Stimulated activated CD4-positive, alpha-beta T cell treated with anti-CD3 and anti-CD28 coated beads, Interleukin-12 subunit alpha, Interleukin-12 subunit beta, amount 100 ng/mL, for 24 hours (primary cell): ENCODE results near the gene NOL7.

ENCODE experiments used
- DNase-seq, 2 experiments: peaks; one replicate each; pipeline ENCODE4 v3.0.0-alpha.2; 2020; ENCODE audit warnings: low read depth in 2 of 2

The NOL7 gene

DNA sequence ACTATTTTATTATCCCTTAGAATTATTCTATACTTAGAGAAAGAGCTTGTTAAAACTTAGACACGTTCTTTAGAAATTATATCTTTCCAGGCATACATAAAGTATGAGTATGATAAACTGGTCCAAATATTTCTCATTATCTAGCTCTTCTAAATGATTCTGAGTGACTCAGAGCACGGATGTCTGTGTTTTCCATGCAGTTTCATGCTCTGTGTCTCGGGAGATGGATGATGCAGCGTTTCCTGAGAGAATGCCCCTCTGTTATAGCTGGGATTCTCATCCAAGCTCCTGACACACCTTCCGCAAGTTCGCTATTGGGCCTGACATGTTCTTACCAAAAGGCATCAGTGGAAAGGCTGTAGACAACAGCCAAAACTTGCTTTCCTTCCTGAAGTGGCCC lies 21.4 kb upstream of the NOL7 start:
- no peak for DNase-seq

DNA sequence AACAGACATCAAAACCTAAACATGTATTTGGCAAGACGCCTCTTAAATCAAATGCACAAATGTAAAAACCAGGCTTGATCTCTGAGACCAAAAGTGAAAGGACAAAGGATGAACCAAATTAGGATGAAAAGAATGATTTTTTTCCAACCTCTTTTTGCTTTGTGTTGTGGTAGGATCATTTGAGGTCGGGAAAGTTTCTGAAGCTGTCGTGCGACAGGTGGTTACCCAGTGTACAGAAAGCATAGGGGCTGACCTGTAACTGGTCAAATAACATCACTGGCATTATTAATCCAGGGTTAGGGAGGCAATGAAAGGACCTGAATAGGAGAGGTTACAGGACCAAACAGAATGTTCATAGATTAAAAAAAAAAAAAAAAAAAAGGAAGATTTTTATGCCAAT lies 18.1 kb upstream of the NOL7 start:
- no peak for DNase-seq

DNA sequence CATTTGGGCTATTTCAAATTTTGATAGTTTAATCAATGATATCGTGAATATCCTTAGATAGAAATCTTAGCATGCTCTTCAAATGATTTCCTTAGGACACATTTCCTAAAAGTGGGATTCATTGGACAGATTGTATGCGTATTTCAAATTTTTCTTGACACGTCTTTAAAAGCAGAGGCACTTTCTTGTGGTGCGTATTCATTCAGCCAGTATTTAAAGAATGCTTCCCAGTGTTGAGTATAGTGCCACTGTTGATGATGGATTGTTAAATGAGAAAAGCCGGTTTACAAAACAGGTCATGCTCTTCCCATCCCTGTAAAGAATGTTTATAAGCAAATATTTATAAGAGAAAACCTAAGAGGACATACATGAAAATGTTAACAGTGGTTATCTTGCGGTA lies 15.1 kb upstream of the NOL7 start:
- no peak for DNase-seq

DNA sequence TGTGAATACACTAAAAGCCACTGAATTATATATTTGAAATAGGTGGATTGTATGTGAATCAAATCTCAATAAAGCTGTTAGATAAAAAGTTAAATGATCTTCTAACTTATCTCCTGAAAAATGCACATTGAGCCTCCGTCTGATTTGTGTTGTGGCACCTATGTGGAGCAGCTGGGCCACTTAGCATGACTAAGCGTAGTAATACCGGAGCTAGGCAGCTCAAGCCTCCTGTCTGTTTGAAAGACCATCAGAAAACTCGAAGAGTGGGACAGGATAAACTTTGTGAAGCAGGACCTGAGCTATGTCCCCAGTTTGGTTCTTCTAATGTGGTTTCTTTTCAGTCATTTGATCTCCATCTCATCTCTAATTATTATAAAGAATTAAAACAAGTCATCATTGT lies 11.0 kb upstream of the NOL7 start:
- no peak for DNase-seq

DNA sequence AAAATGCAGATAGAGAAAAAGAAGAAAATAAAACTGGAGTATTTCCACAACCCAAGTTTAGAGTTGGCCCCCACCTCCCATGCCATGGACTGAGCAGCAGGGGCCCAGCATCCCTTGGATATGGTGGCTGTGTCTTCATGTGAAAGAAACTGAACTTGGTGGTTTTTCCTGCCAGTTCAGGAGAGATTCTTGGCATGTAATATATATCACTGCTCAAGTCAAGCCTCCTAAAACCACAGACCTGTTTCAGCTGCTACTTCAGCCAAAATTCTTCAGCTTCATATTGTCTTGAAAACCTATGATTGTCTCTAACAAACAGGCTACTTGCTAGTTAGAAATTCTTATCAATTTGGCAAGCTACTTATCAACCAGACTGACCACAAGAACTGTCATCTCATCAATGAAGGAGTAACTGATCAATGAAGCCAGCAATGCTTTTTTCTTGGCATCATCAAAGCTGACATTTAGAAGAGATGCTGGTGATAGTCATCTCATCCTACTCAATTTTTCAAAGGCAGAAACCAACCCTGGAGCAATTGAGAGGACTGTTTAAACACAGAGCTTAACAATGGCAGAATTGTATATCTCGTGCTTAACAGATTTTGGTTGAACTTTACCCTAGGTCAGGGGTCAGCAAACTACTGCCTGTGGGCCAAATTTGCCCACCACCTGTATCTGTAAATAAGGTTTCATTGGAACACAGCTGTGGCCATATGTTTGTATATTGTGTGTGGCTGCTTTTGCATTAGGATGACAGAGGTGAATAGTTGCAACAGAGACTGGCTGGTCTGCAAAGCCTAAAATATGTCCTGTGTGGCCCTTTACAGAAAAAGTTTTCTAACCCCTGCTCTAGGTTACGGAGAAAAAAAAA lies 10.4 kb upstream of the NOL7 start:
- DNase-seq, result no peak

DNA sequence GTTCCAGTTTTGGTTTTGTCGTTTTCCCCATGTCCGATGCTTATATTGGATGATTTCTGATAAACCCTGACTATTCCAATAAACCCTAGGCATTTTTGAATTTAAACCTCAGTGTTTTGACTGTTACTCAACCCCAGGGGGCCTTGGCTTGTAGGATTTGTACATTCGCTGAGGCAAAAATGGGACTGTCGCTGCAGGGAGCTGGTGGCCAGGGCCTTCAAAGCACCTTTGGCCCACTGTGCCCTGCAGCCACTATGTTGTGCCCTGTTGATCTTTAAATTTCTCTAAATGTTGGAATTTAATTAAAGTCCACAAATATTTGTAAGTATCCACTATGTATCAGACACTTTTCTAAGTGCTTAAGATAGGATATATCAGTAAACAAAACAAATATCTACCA lies 9.5 kb upstream of the NOL7 start:
- DNase-seq, result no peak

DNA sequence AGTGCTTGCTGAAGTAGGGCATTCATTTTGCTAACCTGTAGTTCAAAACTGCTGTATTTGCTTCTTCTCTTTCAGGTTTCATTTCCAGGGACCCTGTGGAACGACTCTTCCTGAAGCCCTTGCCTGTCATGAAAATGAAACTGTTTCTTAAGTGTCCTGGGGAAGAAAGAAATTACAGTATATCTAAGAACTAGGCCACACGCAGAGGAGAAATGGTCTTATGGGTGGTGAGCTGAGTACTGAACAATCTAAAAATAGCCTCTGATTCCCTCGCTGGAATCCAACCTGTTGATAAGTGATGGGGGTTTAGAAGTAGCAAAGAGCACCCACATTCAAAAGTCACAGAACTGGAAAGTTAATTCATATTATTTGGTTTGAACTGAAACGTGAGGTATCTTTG lies 3.4 kb upstream of the NOL7 start:
- no peak for DNase-seq

DNA sequence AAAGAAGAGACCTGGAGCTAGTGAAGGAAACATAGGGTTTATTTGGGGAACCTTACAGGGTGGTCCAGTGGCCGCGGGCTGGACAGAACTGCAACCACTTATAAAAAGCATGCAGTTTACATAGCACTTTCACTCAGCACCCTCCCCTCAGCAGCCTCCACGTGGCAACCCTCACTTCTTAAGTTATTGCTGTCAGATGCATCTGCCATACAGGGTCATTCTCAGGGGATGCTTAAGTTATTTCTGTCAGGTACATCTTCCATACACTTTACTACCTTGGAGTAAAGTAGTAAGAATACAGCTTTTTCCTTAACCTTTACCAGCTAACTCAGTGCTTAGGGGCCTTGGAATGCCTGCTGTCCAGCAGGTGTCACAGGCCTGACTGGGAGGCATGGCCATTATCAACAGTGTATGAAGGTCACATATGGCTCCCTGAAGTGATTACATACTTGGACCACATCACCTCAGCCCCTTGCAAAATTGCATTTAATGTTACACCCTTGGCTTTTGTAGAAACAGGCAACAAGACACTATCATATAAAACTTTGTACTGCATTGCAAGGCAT lies 2.0 kb upstream of the NOL7 start:
- no peak for DNase-seq

DNA sequence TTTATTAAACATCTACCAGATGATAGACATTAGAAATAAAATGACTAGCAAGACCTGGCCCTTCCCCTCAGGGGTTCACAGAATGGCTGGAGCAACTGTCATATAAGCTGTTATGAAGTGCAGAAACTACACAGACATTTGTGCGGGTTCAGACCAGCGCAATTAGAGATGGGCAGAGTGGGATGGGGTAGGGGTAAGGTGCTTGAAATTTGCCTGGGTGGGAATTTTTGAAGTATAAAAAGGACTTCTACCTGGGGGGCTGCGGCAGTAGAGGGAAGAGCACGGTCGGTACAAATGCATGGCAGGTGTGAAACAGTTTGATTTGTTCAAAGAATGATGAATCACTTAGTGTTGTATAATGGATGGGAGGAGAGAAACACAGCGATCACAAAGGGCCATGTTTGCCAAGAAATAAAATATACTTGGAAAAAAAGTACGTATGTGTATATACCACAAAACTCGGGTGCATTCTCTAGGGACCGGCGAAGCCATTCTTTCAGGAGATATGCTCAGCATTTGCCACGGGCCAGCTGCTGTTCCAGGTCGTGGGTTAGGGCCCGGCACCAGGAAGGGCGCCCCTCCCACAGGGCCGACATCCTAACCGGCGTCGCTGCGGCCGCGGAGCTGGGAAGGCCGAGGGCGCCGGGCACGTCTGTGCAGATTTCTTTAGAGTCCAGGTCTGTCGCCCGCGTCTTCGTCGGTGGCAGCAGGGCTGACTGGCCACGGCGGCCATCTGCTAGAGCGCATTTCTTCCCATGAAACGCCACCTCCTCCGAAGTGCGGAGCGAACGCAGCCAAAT lies 809 bp upstream of the NOL7 start:
- DNase-seq, result peak in 1 of 2 experiments; percentile 28

DNA sequence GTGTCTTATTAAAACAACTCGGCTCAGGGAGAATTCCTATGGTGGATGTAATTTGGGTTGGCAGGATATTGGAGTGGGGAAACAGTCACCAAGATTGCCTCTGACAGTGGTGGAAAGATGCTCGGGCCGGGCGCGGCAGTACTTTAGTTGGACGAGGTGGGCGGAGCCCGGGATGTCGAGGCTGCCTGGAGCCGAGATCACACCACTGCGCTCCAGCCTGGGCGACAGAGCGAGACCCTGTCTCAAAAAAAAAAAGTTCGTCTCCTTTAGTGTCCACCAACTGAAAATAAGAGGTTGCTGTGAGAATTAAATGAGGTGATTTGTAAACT lies 621 bp downstream of the NOL7 start:
- peak; percentile 11 to 39 for DNase-seq

DNA sequence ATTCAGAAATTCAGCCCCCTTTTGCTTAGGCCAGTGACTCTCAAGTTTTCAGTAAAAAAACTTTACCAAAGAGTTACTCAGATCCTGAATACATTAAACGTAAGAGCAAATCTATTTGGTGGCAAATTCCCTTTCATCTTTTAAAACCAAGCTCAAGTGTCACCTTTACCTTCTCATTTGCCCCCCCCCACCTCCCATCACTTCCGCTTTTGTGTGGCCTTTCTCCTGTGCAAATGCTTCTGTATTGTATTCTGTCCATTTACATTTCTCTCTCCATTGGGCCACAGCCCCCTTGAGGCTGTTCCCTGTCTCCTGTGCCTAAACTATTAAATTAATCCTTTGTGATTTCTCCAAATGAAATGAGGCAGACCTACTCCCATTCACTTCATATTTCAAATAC lies 1.9 kb downstream of the NOL7 start:
- DNase-seq, result no peak

DNA sequence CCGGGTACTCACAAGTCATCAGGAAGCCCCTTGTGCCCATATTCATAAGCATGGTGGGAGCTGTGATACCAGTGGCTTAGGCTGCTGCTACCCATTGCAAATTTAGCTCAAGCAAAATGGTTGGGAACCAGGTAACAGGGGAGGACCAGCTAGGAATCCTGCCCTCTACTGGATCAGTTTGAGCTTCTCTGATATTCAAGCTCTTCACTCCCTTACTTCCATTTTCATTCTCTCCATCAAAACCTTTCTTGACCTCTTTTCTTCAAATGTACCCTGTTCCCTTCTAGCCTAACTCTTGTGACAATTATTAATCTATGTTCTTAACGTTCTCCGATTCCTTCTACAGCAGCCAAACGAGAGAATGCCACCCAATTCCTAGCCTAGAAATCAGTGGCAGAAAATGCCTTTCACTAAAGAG lies 9.7 kb downstream of the NOL7 start:
- DNase-seq, result no peak

DNA sequence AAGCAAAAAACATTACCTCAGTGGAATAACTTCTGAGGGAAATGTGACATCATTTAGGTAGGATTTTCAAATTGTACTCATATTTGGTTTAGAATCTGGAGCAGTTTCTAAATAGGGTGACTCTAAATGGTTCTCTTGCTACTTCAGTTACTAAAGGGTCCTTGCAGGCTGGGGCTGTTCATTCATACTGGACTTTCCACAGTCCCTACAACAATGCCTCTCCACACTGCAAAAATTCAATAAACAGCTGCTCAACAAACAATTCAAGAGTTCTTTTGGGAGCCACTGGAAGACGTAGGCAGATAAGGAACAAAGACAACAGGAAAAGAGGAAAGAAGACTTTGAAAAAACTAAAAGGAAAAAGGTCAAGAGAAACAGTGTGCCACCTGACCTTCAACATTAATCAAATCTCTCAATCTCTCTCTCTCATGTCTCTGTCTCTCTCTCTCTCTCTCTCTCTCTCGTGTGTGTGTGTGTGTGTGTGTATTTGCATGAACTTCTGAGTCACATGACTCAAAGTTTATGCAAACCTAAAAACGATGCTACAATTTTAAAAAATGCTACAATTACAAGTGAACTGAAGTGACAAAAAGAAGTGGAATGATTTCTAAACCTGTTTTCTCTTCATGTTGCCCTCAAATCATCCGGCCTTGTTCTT lies 14.5 kb downstream of the NOL7 start:
- DNase-seq, result no peak

DNA sequence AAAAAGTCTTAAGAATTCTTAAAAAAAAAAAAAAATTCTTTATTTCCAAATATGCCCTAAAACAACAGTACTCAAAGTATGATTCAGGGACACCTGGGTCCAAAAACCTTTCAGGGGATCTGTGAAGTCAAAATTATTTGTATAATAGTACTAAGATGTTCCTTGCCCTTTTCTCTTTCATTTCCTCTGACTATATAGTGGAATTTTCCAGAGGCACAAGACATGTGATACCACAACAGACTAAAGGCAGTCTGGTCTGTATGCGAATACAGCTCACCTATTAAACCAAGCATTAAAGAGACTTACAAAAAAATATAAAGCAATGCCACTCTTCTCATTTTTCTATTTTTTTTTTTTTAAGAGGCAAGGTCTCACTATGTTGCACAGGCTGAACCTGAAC lies 15.4 kb downstream of the NOL7 start:
- DNase-seq, result no peak

DNA sequence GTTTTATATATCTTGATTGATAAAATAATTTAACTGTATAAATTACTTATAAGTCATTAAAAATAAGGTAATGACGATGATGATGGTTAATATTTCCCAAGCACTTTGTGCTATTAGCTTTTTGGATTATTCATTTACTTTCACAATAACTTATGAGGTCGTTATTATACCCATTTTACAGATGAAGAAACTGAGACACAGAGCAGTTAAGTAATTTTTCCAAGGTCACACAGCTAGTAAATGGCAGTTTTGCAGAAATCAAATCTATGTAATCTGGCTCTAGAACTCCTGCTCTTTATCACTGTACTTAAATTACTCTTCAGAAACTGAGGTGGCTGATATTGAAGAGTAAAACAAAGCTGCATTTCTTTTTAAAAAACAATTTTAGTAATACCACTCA lies 18.2 kb downstream of the NOL7 start:
- no peak for DNase-seq

DNA sequence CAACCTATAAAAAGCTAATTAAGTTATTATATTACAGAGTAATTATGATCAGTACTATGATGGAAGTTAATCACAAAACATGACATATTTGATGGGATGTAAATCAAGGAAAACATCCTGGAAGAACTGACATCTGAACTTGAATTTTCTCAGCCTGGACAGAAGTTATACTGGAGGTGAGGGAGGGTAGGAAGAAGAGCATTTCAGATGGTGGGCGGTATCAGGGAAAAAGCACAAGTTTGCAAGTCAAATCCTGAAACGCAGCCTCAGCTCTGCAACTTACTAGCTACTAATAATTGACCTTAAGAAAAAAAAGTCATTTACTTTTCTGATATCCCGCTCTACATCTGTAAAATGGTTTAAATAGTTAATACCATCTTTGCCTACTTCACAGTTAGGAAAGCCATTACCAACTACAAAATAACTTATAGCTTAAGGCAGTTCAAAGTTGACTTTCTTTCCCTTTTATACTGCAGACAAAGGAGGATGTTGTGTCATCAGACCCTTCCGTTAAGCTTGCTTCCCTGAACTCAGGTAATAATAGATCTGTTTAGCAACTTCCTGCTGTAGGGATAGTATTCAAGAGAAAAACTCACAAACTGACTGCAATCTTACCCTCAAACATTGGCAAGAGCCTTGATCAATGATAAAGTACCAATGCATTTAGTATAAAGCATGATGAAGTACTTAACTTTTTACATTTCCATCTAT lies 21.0 kb downstream of the NOL7 start:
- no peak for DNase-seq

DNA sequence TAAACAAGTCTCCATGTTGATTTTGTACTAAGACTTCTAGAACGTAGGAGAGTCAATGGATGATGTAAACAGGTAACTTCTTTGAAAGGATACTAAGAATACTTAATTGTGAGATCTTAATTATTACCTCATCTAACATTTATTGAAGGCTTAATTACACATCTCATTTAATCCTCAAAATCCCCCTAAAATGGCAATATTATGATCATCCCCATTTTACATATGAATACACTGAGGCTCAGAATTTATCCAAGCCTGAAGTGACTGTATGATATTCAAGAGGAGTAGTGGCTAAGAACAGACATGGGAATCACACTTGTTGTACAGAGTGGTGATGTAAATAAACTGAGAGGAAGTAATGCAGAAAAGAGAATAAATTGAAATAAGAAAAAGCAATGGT lies 22.9 kb downstream of the NOL7 start:
- DNase-seq, result no peak

DNA sequence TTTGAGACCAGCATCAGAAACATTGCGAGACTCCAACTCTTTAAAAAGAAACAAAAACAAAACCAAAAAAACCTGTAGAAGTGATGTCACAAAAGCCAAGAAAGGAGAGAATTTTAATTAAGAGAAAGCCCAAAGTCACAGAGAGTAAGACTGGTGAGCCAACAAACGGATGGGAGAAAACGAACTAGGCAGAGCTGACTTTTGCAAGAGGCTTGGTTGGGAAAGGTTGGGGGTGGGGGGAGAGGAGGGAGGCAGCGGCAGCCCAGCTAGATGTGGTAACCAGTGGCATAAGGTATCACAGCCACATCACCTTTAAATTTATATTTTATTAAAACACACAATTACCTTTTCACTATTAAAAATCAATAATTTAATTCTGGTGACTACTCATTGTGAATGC lies 23.5 kb downstream of the NOL7 start:
- DNase-seq, result no peak

DNA sequence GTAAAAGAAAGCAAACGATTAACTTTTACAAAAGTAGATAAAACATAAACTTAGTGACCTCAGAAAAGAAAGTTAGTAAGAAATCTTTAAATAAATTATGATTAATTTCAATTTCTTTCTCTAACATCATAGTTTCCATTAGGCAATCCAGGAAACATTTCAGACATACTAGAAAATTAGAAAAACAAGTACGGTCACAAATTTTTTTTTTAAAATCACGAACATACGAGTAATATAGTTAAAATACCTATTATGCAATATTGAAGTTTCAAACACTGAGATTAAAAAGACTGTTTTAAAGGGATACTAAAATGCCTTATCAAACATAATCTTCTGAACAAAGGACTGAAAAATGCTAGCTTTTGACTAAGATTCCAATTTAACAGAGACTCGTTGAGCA lies 26.2 kb downstream of the NOL7 start:
- no peak for DNase-seq

DNA sequence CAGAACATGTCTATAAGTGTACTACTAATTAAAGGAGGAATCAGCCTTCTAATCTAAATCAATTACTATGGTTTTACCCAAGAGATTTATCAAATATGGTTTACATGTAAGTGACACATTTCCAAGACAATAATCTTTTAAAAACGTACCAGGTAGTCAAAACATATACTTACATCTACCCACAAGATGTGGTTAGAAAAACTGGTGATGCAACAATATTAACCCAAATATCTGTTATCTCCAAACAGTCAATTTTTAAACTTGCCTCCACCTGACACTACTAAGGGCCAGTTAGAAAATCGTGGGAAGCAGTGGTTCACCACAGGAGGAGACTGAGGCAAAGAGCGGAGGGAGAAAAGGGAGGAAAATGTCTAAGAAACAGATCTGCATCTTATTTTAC lies 28.0 kb downstream of the NOL7 start:
- DNase-seq, result no peak

DNA sequence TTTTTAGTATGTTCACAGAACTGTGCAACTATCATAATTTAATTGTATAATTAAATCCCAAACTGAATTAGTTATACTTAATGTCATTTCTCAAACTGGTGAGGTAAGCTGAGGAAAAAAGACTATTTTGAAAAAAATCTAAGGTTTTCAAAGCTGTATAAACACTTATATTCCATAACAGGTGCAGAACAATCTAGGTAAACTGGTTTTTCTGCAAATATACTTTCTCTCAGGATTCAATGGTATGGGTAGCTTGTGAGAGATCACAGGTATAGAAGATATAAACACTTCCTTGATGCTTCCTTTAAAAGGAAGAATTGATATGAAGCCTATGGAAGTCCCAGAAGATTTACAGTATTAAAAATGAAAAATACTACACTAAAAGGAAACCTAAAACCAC lies 33.7 kb downstream of the NOL7 start:
- DNase-seq, result no peak

DNA sequence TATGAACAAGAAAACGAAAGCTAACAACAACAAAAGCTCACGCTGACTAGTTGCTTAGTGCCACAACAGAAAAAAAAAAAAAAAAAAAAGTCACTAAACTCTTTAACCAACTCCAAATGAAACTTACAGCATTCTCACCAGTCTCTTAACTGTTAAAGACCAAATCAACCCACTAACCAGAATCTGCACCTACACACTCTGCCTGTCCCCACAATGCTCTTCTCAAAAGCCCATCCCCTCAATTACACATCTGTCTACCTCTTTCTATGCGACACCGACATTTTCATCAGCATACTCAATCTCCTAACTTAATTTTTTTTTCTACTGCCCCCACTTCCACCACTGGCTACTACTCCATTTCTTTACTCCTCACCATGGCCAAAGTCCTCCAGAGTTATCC lies 34.3 kb downstream of the NOL7 start:
- DNase-seq, result no peak
